PC-3 (cell line): ENCODE results near the gene AGBL5. TPM values are rescaled to one million over a fixed set of nuclear protein-coding genes. Genes with fewer than 3 reads are reported as not detected.

Experiments
- ATAC-seq: fragments of 200-7000 bp; cut with Tn5 transposase; 2 replicates; pipeline ENCODE4 v1.9.1; 2020; ENCODE audit warnings: mild to moderate bottlenecking, moderate library complexity
- BruUV-seq: library from RNA; stranded (reverse); fragments of 400-500 nt; replicated peaks from 2 replicates; lab custom pipeline; 2021; lab: Mats Ljungman, UMichigan
- CTCF ChIA-PET: fragments of 300-600 bp; sonication (Branson Sonifier 250); formaldehyde crosslinking; loops from one replicate; lab custom pipeline; 2022; ENCODE audit warnings: antibody characterized with exemption; lab: Charles Lee
- POLR2A ChIA-PET: fragments of 300-600 bp; sonication (Branson Sonifier 250); formaldehyde crosslinking; loops from one replicate; lab custom pipeline; 2022; ENCODE audit warnings: antibody characterized with exemption; ENCODE audit not compliant: unreplicated experiment; lab: Charles Lee
- DNase-seq: peaks from one replicate; pipeline ENCODE4 v3.0.0-alpha.2; 2015
- H2AFZ ChIP-seq: fragments of 300-600 bp; sonication (generic); 2 replicates; pipeline ENCODE4 v1.6.0; 2016; ENCODE audit warnings: antibody characterized with exemption, low read length
- H3F3A ChIP-seq: fragments of 300-600 bp; sonication (generic); one replicate; pipeline ENCODE4 v1.6.0; 2017; ENCODE audit warnings: antibody characterized with exemption, low read length, control low read depth, mild to moderate bottlenecking; ENCODE audit not compliant: unreplicated experiment
- H3K27ac ChIP-seq: fragments of 300-600 bp; sonication (generic); 2 replicates; pipeline ENCODE4 v1.5.1; 2016; ENCODE audit warnings: mild to moderate bottlenecking, low read length
- H3K27me3 ChIP-seq: fragments of 300-600 bp; sonication (generic); 2 replicates; pipeline ENCODE4 v1.6.1; 2016; ENCODE audit warnings: low read length, mixed read lengths
- H3K36me3 ChIP-seq: fragments of 300-600 bp; sonication (generic); 2 replicates; pipeline ENCODE4 v1.6.1; 2016; ENCODE audit warnings: low read depth, mixed run types, low read length, mixed read lengths
- H3K4me1 ChIP-seq: fragments of 300-600 bp; sonication (generic); 2 replicates; pipeline ENCODE4 v1.5.1; 2016; ENCODE audit warnings: low read length; ENCODE audit not compliant: insufficient read depth
- H3K4me2 ChIP-seq: fragments of 300-600 bp; sonication (generic); 2 replicates; pipeline ENCODE4 v1.6.0; 2016; ENCODE audit warnings: low read length
- H3K4me3 ChIP-seq: fragments of 300-600 bp; sonication (generic); 2 replicates; pipeline ENCODE4 v1.5.1; 2016; ENCODE audit warnings: mild to moderate bottlenecking, low read length, mixed read lengths
- H3K79me2 ChIP-seq: fragments of 300-600 bp; sonication (generic); 2 replicates; pipeline ENCODE4 v1.6.1; 2017; ENCODE audit warnings: low read length, mixed read lengths
- H3K9ac ChIP-seq: fragments of 300-600 bp; sonication (generic); 2 replicates; pipeline ENCODE4 v1.6.0; 2016; ENCODE audit warnings: mild to moderate bottlenecking, low read length
- H3K9me2 ChIP-seq: fragments of 300-600 bp; sonication (generic); replicated peaks from 2 replicates; pipeline ENCODE4 v1.6.1; 2016; ENCODE audit warnings: mixed run types, low read length, mixed read lengths
- H3K9me3 ChIP-seq: fragments of 300-600 bp; sonication (generic); 2 replicates; pipeline ENCODE4 v1.6.1; 2016; ENCODE audit warnings: low read length, mixed read lengths
- H4K20me1 ChIP-seq: fragments of 300-600 bp; sonication (generic); 2 replicates; pipeline ENCODE4 v1.6.1; 2016; ENCODE audit warnings: low read length, mixed read lengths
- EZH2 ChIP-seq: fragments of 300-600 bp; sonication (generic); IDR thresholded peaks from one replicate; pipeline ENCODE4 v1.6.1; 2017; ENCODE audit warnings: antibody characterized with exemption, mild to moderate bottlenecking, low read length; ENCODE audit not compliant: unreplicated experiment
- EZH2phosphoT487 ChIP-seq: fragments of 300-600 bp; sonication (generic); IDR thresholded peaks from 2 replicates; pipeline ENCODE4 v1.6.1; 2018; ENCODE audit warnings: mild to moderate bottlenecking, antibody characterized with exemption, low read length, borderline replicate concordance
- intact Hi-C: fragments of 100-400 bp; cut with micrococcal nuclease; formaldehyde crosslinking; loops from 2 replicates; pipeline ENCODE4 v1.9.0; 2023
- total RNA-seq: library from RNA; depleted of rRNA; stranded (reverse); fragments of >200 nt; gene quantifications from 2 replicates; pipeline ENCODE4 v1.2.3, GENCODE V29; 2014
- TF ChIP-seq, protein P1 (sequence below): fragments of 300-600 bp; sonication (generic); conservative IDR thresholded peaks from 2 replicates; pipeline ENCODE4 v1.5.1; 2017; ENCODE audit warnings: antibody characterized with exemption, low read depth, mild to moderate bottlenecking, low read length

The AGBL5 gene
- total RNA-seq, 1 experiment from 2014 or later = 14.1 TPM

DNA sequence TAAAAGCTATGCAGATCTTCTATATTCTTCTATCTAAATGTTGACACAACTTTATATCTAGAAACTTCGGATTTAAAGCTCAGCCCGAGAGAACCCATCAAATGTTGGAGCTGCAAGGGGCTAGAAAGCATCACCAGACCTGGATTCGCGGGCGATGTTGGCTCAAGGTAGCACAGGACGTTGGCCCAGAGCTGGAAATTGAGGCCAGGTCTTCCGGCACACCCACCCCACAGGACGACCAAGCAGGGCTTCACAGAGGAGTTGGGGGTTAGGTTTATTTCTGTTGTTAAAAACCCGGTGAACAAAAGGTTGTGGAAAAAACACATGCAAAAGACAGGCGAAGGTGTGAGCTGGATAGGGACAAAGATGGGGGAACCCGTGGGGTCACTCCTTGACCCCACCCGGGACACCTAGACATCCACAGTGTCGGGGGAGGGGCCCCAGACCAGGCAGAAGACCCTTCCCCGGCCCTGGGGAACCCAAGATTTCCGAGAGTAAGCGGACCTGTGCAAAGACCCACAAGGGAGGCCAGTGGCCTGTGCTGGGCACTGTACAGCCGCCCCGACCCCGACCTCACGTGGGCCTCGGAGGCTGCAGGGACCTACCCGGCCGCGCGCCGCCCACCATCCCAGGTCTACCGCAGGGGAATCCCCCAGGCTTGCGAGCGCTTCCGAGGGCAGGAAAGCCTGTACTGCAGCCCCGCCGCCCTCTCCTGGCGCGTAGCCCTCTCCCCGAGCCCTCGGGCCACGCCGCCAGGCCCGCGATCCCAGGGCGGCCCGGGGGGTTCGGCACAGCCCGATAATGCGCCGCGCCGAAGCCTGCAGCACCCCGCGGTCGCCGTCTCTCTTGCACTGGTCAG lies 1.8 kb upstream of the AGBL5 start:
- Histone ChIP-seq H3K4me3 (peak overlapping the region; percentile 77), H3K27me3 (no peaks in the 10 kb centered on the region), H3K4me2 (peak overlapping the region; percentile 94), H2AFZ (peak overlapping the region; percentile 79), H3K9me3 (no peaks in the 10 kb centered on the region), H3K4me1 (peaks cover 17% of the 10 kb centered on the region), H3K9ac (peak overlapping the region; percentile 61), H4K20me1 (no peaks in the 10 kb centered on the region), H3K9me2 (no peaks in the 10 kb centered on the region), H3K79me2 (no peaks in the 10 kb centered on the region), H3K27ac (peak overlapping the region; percentile 33), H3K36me3 (no peaks in the 10 kb centered on the region), H3F3A (no peaks in the 10 kb centered on the region)
- ChIA-PET CTCF (interaction anchor here (0.6 to 0.9 kb wide), 2 partner anchors 88 kb away, joined by 3 to 4 read pairs; no protein-coding TSS in a partner anchor), POLR2A (no interaction called here)
- no TSS peak for BruUV-seq
- DNase-seq = no peak
- intact Hi-C loops = loop anchor here (1.0 to 2.0 kb wide), 3 partner anchors 17 to 88 kb away; partner anchors contain the start of gene TMEM214
- peak; percentile 4 for ATAC-seq
- no peak for TF ChIP-seq EZH2phosphoT487
- TF ChIP-seq, protein P1, sequence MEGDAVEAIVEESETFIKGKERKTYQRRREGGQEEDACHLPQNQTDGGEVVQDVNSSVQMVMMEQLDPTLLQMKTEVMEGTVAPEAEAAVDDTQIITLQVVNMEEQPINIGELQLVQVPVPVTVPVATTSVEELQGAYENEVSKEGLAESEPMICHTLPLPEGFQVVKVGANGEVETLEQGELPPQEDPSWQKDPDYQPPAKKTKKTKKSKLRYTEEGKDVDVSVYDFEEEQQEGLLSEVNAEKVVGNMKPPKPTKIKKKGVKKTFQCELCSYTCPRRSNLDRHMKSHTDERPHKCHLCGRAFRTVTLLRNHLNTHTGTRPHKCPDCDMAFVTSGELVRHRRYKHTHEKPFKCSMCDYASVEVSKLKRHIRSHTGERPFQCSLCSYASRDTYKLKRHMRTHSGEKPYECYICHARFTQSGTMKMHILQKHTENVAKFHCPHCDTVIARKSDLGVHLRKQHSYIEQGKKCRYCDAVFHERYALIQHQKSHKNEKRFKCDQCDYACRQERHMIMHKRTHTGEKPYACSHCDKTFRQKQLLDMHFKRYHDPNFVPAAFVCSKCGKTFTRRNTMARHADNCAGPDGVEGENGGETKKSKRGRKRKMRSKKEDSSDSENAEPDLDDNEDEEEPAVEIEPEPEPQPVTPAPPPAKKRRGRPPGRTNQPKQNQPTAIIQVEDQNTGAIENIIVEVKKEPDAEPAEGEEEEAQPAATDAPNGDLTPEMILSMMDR = no peak
- no peak for TF ChIP-seq EZH2

DNA sequence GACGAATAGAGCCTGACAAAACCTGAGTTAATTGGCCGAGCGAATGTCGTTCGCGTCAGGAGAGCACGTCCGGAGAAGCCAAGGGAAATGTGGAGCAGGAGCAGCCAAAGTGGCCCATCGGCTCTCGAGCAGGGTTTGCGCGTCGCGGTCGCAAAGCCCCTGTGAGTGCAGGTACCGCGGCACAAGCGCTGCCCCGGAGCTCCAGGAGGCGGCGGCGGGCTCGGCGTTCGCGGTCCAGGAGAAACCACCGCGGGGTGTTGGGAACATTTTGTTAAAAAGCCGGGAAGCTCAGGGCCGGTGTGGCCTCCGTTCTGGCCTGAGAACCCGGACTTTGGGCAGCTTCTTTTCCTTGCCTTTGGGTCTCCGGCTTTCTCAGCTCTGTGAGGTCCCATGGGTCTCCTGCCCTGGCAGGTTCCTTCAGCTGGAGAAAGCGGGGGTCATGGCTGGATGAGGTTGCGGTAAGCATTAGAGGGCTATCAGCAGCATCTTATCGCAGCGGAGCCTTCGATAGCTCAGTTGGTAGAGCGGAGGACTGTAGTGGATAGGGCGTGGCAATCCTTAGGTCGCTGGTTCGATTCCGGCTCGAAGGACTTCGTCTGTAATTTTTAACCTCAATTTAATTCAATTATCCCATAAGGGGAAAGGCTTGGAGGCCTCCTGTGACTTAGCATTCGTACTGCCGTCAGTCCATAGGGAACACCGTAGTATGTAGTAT lies 1.0 kb upstream of the AGBL5 start:
- BruUV-seq = no TSS peak
- intact Hi-C loops = loop anchor here (1.0 to 2.0 kb wide), 3 partner anchors 18 to 89 kb away; partner anchors contain the start of gene TMEM214
- H2AFZ ChIP-seq = peak overlapping the region; percentile 79
- peak overlapping the region; percentile 61 for H3K9ac ChIP-seq
- ATAC-seq (peak; percentile 64), DNase-seq (peak; percentile 97)
- H4K20me1 ChIP-seq = no peaks in the 10 kb centered on the region
- H3K9me3 ChIP-seq = no peaks in the 10 kb centered on the region
- CTCF ChIA-PET = interaction anchor here (0.9 kb wide), 1 partner anchor 89 kb away, joined by 4 read pairs; no protein-coding TSS in a partner anchor
- H3K36me3 ChIP-seq = no peaks in the 10 kb centered on the region
- POLR2A ChIA-PET = interaction anchor here (1.0 kb wide), 1 partner anchor 83 kb away, joined by 3 read pairs; no protein-coding TSS in a partner anchor
- no peaks in the 10 kb centered on the region for H3K9me2 ChIP-seq
- peaks cover 17% of the 10 kb centered on the region for H3K4me1 ChIP-seq
- TF ChIP-seq EZH2 (no peak), EZH2phosphoT487 (no peak)
- TF ChIP-seq, protein P1 = no peak; the same call in 1 of the 2 replicates
- peak overlapping the region; percentile 77 for H3K4me3 ChIP-seq
- peak overlapping the region; percentile 52 for H3K27ac ChIP-seq
- no peaks in the 10 kb centered on the region for H3K27me3 ChIP-seq
- H3K79me2 ChIP-seq = no peaks in the 10 kb centered on the region
- H3K4me2 ChIP-seq = peak overlapping the region; percentile 94
- no peaks in the 10 kb centered on the region for H3F3A ChIP-seq
